AG08395 (cell line): ENCODE data around the gene MIOX.

Experiments used
- DNase-seq: peaks from one replicate; pipeline ENCODE4 v3.0.0; 2012; ENCODE audit warnings: mixed read lengths, low spot score

The MIOX gene

GRCh38 chr22:50490531-50491308, 4.1 kb downstream of the MIOX start:
- no peak for DNase-seq

- no peak for DNase-seq
Measured at GRCh38 chr22:50497093-50497492, 10.4 kb downstream of the MIOX start.

- peak; percentile 70 for DNase-seq
Measured at GRCh38 chr22:50498322-50498890, 11.7 kb downstream of the MIOX start.

- DNase-seq = no peak
Measured at GRCh38 chr22:50500452-50500851, 13.8 kb downstream of the MIOX start.

- no peak for DNase-seq
Measured at GRCh38 chr22:50502096-50502495, 15.4 kb downstream of the MIOX start.

GRCh38 chr22:50502628-50503474, 16.2 kb downstream of the MIOX start:
- DNase-seq = no peak

- no peak for DNase-seq
Measured at GRCh38 chr22:50503475-50504145, 17.0 kb downstream of the MIOX start.

- no peak for DNase-seq
Measured at GRCh38 chr22:50504369-50505211, 17.9 kb downstream of the MIOX start.

GRCh38 chr22:50505276-50505775, 18.7 kb downstream of the MIOX start:
- DNase-seq = no peak

GRCh38 chr22:50505776-50506610, 19.3 kb downstream of the MIOX start:
- DNase-seq = no peak

GRCh38 chr22:50506611-50507420, 20.2 kb downstream of the MIOX start:
- DNase-seq = no peak

GRCh38 chr22:50507421-50507990, 20.8 kb downstream of the MIOX start, which contains the start of gene LMF2:
TSS of gene LMF2 (minus strand) at chr22:50507702. CDS start at chr22:50507675, 27 bp downstream.
- peak; percentile 97 for DNase-seq

GRCh38 chr22:50507991-50508884, 21.6 kb downstream of the MIOX start, which contains the start of gene NCAPH2:
TSS of gene NCAPH2 (plus strand) at chr22:50508224. CDS start at chr22:50508338, 114 bp downstream.
- DNase-seq = peak; percentile 100

GRCh38 chr22:50508897-50509296, 22.2 kb downstream of the MIOX start:
- no peak for DNase-seq

- no peak for DNase-seq
Measured at GRCh38 chr22:50513175-50513574, 26.5 kb downstream of the MIOX start.

GRCh38 chr22:50516068-50516467, 29.4 kb downstream of the MIOX start:
- no peak for DNase-seq

- no peak for DNase-seq
Measured at GRCh38 chr22:50516891-50517290, 30.2 kb downstream of the MIOX start.
